ENCODE measurements around the gene ACSL3.

DNA sequence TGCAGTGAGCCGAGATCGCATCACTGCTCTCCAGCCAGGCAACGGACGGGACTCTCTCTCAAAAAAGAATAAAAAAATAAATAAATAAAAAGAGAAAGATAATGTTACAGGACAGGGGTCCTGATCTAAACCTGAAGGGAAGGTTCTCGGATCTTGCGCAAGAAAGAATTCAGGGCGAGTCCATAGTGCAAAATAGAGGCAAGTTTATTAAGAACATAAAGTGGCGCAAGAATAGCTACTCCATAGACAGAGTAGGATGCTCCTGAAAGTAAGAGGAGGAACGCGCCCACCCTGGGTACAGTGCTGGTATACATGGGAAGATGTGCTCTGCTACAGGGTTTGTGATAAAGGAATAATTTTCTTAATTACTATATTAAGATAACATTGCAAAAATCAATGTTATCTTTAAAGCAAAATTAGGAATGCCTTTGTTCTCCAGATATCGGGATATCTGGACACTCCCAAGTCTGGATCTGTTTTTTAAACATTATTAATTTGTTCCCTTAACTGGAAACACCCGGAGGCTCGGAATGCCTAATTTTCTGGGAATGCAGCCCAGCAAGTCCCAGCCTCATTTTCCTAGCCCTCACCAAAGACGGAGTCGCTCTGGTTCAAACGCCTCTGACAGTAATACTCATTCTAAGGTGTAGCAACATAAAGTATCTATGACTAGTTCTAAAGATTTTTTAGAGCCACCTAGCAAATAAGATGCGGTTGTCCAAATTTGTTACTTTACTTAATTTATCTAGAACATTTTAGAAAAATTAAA, 38.8 kb downstream of the ACSL3 start:
- TF ChIP-seq EZH2phosphoT487 (IDR thresholded peaks at IDR 0.05; ENCODE audit: insufficient read depth, low read depth) (no peak), EZH2 (IDR thresholded peaks at IDR 0.05; ENCODE audit: insufficient read depth, poor library complexity, severe bottlenecking) (no peak)

Measured in GM23248 (cell line).